Stimulated activated effector memory CD8-positive, alpha-beta T cell treated with anti-CD3 and anti-CD28 coated beads, Interleukin-12 subunit alpha, Interleukin-12 subunit beta, amount 100 ng/mL, for 72 hours (primary cell): ENCODE data around the gene NCAPH2.
A peak's percentile ranks its signal among the peaks of the same experiment; 100 is the strongest.
"Not testable (repeated sequence)": the region's sequence is repeated elsewhere in the genome, so short reads cannot be mapped to it uniquely, and the experiment has no call there.

Experiments
- ATAC-seq: fragments of 150-1000 bp; cut with Tn5 transposase; 2 replicates; pipeline ENCODE4 v1.10.0; 2021
- DNase-seq, 2 donors: peaks; one replicate each; pipeline ENCODE4 v3.0.0; 2021 to 2022; ENCODE audit warnings: low spot score in 2 of 2
- H3K27ac Mint-ChIP-seq: one replicate; pipeline ENCODE4 v1.8.0; 2022; ENCODE audit warnings: mild to moderate bottlenecking, mixed read lengths
- H3K36me3 Mint-ChIP-seq: one replicate; pipeline ENCODE4 v1.8.0; 2022; ENCODE audit warnings: mild to moderate bottlenecking, mixed read lengths
- H3K4me1 Mint-ChIP-seq: one replicate; pipeline ENCODE4 v1.8.0; 2022; ENCODE audit warnings: mixed read lengths
- H3K4me3 Mint-ChIP-seq: one replicate; pipeline ENCODE4 v1.8.0; 2022; ENCODE audit warnings: mild to moderate bottlenecking, mixed read lengths
- H3K9me3 Mint-ChIP-seq: one replicate; pipeline ENCODE4 v1.8.0; 2022; ENCODE audit warnings: mixed read lengths

The NCAPH2 gene

DNA sequence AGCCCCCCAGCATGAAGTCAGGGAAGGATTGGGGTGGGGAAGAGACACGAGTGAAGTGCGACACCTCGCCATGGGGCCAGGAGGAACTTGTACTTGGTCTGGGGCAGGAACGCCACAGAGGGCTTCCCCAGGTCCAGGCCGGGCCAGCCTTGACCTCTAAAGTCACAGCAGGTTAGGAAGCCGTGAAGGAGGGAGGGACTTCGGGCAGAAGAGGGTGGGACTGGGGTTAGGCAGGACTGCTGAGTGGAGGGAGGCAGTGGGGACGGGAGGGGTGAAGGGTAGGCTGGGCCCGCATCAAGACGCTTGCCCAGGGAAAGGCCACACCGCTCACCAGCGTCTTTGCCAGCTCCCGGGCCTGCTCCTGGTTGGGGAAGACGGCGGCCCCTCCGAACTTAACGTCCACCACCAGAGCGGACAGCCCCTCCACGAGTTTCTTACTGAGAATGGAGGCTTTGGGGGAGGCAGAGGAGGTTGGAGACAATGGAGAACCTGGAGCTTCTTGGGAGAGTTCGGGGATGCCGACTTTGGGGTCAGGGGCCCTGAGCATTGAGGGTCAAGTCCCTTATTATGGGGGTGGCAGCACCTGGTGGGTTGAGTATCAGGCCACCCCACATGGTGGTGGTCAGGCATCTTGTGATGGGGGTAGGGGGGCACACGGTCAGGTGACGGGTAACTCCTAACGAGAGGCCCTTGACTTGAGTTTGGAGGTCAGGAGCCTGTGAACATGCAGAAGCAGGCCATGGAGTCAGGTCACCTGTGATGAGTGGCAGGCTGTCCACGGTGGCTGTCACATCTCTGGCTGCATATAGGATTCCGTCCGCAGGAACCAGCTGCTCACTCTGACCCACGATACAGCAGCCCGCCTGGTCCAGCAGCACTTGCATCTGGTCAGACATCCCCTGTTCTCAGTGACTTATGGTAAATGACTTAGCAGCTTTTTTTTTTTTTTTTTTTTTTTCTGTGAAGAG is 19.1 kb downstream of the NCAPH2 start:
- DNase-seq (peak; percentile 5 to 84), ATAC-seq (peak; percentile 3)
- H3K4me3 Mint-ChIP-seq: peak overlapping the region; percentile 93

DNA sequence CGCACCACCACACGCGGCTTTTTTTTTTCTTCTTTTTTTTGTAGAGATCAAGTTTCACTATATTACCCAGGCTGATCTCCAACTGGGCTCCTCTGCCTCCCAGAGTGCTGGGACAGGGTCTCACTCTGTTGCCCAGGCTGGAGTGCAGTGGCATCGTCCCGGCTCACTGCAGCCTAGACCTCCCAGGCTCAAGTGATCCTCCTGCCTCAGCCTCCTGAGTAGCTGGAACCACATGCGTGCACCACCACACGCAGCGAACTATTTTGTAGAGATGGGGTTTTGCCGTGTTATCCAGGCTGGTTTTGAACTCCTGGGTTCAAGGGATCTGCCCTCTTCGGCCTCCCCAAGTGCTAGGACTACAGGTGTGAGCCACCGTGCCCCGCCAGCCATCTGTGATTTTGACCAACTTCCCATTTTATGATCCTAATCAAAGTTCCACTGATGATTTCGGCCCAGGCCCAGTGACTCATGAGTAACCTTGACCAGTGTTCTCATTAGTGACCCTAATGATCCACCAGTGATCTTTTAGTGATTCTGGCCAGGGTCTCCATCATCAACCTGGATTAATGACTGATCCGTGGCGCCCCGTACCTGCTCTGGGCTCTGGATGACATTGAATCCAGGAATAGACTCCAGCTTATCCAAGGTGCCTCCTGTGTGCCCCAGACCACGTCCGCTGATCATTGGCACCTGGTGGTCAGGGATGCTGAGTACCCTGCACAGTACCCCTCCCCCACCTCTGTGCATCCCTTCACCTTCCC is 20.1 kb downstream of the NCAPH2 start:
- ATAC-seq: no peak
- peak in 1 of 2 donors; percentile 51 for DNase-seq
- Mint-ChIP-seq H3K4me1 (peaks cover 51% of the 10 kb centered on the region), H3K27ac (peak overlapping the region; percentile 95), H3K4me3 (peak overlapping the region; percentile 93), H3K9me3 (no peaks in the 10 kb centered on the region), H3K36me3 (peaks cover 57% of the 10 kb centered on the region)

More for the DNA sequence above, 19.1 kb downstream of the NCAPH2 start:
- Mint-ChIP-seq H3K36me3 (peaks cover 65% of the 10 kb centered on the region), H3K4me1 (peaks cover 47% of the 10 kb centered on the region), H3K9me3 (no peaks in the 10 kb centered on the region), H3K27ac (peak overlapping the region; percentile 95)

DNA sequence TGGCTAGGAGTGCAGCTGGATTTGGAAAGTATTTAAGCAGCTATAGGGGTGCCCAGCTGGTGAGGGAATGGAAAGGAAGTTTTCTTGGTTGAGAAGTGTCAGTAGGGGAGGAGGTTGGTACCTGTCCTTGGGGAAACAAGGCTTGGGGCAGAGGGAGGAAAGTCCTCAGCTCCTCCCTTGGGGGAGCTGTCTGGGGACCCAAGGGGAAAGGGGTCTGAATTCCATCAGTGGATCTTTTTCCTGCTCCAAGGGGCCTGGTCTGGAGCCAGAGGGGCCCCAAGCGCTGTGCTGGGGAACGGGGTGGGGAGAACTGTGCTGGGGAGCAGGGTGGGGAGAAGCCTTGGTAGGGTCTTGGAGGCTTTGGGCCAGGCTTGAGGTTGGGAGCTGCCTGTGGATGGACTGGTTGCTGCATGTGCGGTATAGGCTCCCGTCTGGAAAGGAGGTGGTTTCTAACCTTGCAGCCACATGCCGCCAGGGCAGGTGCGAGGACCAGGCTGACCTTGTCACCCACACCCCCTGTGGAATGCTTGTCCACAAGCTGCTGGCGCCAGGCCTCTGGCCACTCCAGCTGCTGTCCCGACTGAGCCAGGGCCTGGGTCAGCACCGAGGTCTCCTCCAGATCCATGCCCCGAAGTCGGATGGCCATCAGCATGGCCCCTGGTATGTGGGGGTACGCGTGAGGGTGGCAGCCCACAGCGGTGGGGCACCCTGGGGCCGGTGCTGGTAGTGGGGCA is 20.8 kb downstream of the NCAPH2 start:
- ATAC-seq (no peak), DNase-seq (peak in 1 of 2 donors; percentile 56)
- Mint-ChIP-seq H3K4me1 (peaks cover 49% of the 10 kb centered on the region), H3K4me3 (peak overlapping the region; percentile 93), H3K36me3 (peaks cover 49% of the 10 kb centered on the region), H3K9me3 (no peaks in the 10 kb centered on the region), H3K27ac (peak overlapping the region; percentile 95)

DNA sequence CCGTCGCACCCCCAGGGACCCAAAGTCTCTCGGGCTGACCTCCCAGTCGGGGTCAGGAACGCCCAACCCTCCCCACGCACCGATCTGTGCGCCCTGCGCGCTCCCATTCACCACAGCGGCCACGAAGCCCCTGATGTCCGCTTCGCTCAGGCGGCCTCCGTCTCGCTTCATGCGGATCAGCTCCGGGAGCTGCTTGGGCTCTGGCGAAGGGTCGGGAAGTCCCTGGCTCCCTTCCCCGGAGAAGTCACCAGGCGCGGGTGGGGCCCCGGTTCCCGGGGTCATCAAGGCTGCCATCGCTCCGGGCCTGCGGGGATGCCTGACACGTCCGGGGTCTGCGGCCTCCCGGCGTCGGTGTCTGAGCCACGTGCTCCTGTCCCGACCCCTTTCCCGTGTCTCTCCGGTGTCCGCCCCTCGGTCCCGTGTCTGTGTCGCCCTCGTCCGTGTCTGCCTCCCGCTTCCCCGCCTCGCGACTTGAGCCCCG is 21.4 kb downstream of the NCAPH2 start:
- Mint-ChIP-seq H3K4me3 (peak overlapping the region; percentile 93), H3K36me3 (peaks cover 43% of the 10 kb centered on the region), H3K9me3 (no peaks in the 10 kb centered on the region), H3K27ac (peak overlapping the region; percentile 95), H3K4me1 (peaks cover 45% of the 10 kb centered on the region)
- DNase-seq: no peak
- ATAC-seq: no peak

DNA sequence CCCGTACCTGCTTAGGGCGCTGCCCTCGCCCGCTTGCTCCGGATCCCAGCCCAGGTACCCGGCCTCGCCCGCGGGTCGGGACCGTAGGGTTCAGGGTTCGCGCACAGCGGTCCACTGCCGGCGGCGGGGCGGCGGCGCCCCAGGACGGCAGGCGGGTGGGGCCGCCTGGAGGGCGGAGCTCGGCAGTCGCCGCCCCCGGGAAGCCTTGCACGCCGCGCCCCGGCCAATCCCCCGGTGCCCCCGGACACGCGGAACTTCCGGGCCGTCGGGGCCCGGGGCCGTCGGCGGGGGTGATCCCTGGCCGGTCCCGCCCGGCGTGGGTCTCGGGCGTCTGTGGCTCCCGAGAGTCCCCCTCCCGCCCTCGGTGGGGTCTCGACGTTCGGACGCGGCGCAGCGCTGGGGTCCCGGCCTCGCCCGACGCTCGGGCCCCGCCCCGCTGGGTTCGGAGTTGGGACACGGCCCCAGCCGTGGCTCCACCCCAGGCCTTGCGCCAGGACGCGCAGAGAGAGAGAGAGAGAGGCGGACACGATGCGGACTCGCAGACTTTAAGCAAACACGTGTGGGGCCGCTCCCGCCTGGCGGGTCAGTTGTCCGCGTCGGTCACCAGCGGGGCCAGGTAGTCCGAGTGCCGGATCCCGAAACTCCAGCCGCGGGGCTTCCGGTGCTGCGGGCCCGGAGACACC is 22.0 kb downstream of the NCAPH2 start, which contains the start of gene TYMP:
TYMP (minus strand) TSS at position 116 of the 683 bp plus-strand sequence. CDS start 303 bp downstream, outside the sequence.
- Mint-ChIP-seq H3K4me3 (peak within 1 kb of the TSS; percentile 93), H3K27ac (peak within 1 kb of the TSS; percentile 100), H3K9me3 (no peaks in the 10 kb centered on the region), H3K4me1 (peaks cover 39% of the 10 kb centered on the region), H3K36me3 (peaks cover 38% of the 10 kb centered on the region)
- ATAC-seq (peak; percentile 56), DNase-seq (peak; percentile 71 to 90)

DNA sequence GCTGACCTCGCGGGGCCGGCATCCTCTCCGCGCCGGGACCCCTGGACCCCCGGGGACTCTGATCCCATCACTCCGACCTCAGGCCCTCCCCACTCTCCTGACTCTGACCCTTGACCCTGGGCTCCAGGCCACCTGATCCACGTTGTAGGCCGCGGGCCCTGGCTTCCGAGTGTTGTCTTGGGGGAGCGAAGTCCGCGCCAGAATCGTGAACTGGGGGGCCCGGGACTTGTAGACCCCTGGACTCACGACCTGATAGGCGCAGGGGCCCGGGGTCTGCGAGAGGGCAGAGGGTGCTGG is 22.5 kb downstream of the NCAPH2 start:
- Mint-ChIP-seq H3K4me1 (peaks cover 38% of the 10 kb centered on the region), H3K4me3 (peak overlapping the region; percentile 93), H3K9me3 (no peaks in the 10 kb centered on the region), H3K27ac (peak overlapping the region; percentile 100), H3K36me3 (peaks cover 33% of the 10 kb centered on the region)
- no peak for DNase-seq
- peak; percentile 2 for ATAC-seq

DNA sequence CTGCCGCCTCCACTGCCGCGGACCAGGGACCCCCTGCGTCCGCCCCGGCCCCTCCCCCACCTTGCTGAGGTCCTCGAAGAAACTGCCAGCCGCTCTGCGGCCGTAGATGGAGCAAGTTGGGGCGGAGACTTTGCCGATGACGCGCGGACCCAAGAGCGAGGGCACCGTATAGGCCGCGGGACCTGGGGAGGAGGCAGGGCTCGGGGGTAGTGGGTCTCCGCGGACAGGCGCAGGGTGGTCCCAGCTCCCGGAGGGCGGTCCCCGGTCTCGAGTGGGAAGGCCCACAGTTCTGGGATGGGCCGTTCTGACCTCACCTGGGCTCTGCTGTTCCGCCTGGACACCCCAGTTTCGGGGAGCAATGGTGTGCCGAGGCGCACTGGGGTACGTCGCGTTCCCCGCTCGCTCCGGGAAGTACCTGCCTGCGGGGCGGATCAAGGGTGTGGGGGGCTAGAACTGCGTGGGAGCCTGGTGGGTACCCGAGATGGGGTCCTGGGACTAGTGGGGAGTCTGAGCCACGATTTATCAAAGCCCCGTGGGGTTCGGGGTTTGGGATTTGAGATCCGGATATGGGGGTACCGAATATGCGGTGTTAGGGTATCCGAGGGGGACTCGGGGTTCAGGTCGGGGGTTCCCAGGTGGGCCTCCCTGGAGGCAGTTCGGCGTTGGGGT is 23.0 kb downstream of the NCAPH2 start:
- DNase-seq (peak; percentile 75 to 94), ATAC-seq (peak; percentile 68)
- Mint-ChIP-seq H3K9me3 (no peaks in the 10 kb centered on the region), H3K36me3 (peaks cover 29% of the 10 kb centered on the region), H3K27ac (peak overlapping the region; percentile 100), H3K4me1 (peaks cover 38% of the 10 kb centered on the region), H3K4me3 (peak overlapping the region; percentile 93)

DNA sequence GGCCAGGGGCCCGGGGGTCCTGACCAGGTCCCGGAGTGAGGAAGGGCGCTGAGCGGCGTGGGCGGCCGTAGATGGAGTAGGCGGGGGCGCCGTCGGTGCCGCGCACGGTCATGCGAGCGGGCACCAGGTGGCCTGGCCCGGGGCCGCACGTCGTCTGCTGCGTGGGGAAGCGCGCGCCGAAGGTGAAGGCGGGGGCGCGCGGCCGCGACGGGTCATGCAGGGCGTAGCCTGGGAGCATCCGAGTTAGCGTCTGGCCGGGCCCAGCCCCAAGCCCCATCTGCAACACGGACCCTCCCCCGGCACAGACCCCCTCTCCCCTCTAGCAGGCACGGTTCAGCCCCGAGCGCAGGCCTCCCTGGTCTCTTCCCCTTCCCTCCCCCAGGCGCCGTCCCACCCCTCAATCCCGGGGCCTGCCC is 23.5 kb downstream of the NCAPH2 start:
- Mint-ChIP-seq H3K4me1 (peaks cover 37% of the 10 kb centered on the region), H3K36me3 (peaks cover 25% of the 10 kb centered on the region), H3K9me3 (no peaks in the 10 kb centered on the region), H3K4me3 (peak overlapping the region; percentile 93), H3K27ac (peak overlapping the region; percentile 100)
- ATAC-seq (peak; percentile 71), DNase-seq (peak; percentile 61 to 84)

DNA sequence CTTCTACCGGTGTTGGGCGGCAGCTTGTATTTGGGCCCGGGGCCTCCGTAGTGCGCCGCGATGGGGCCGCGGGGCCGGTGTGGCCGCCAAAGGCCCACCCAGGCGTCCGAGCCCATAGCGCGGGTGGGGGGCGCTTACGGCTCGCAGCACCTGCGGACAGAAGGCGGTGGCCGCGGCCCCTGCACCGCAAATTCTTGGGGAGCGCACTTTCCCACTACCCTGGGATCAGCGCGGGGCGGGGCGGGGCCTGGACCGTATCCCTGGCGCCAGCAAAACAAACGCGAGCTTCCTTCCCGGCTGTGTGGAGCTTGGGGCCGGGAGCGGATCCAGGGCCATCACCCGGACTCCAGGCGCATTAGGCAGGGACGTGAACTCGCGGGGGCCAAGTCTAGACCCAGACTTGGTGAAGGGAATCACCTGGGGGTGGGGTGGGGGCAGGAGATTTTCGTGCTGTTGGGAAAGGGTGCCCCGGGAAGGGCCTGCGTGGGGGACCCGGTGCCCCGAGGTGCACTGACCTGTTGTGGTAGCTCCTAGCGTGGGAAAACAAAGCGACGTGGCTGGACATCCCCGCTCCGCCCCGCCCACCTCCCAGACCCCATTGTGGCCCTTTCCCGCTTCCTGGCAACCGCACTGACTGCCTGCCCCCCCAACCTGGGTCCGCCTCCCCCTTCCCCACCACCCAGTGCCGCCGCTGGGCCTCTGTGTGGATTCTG is 24.1 kb downstream of the NCAPH2 start:
- peak overlapping the region; percentile 93 for H3K4me3 Mint-ChIP-seq
- peak overlapping the region; percentile 100 for H3K27ac Mint-ChIP-seq
- H3K9me3 Mint-ChIP-seq: no peaks in the 10 kb centered on the region
- DNase-seq (no peak), ATAC-seq (no peak)
- H3K36me3 Mint-ChIP-seq: peaks cover 19% of the 10 kb centered on the region
- H3K4me1 Mint-ChIP-seq: peaks cover 32% of the 10 kb centered on the region

DNA sequence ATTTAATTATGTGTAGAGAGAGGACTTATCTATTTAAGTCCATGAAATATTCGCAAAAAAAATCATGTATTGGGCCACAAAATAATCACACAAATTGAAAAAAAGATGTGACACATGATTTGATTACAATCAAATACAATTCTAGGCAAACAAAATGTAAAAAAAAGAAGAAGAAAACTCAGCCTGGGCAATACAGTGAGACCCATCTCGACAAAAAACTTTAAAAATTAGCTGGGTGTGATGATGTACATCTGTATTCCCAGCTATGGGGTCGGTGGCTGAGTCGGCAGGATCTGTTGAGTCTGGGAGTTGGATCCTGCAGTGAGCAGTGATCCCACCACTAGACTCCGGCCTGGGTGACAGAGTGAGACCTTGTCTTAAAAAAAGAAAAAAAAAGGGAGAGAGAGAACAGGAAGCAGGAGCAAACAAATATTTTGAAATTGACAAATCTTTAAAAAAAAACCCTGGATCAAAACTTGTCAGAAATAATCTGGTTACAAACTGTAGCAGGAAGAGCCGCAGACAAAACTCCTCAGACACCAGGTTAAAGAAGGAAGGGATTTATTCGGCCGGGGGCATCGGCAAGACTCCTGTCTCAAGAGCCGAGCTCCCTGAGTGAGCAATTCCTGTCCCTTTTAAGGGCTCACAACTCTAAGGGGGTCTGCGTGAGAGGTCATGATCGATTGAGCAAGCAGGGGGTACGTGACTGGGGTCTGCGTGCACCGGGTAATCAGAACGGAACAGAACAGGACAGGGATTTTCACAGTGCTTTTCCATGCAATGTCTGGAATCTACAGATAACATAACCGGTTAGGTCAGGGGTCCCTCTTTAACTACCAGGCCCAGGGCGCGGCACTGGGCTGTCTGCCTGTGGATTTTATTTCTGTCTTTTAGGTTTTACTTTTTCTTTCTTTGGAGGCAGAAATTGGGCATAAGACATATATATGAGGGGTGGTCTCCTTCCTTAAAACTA is 25.1 kb downstream of the NCAPH2 start:
- DNase-seq (no peak), ATAC-seq (no peak)
- Mint-ChIP-seq H3K4me3 (peak overlapping the region; percentile 93), H3K9me3 (no peaks in the 10 kb centered on the region), H3K27ac (peak overlapping the region; percentile 100), H3K36me3 (peaks cover 12% of the 10 kb centered on the region), H3K4me1 (peaks cover 27% of the 10 kb centered on the region)

DNA sequence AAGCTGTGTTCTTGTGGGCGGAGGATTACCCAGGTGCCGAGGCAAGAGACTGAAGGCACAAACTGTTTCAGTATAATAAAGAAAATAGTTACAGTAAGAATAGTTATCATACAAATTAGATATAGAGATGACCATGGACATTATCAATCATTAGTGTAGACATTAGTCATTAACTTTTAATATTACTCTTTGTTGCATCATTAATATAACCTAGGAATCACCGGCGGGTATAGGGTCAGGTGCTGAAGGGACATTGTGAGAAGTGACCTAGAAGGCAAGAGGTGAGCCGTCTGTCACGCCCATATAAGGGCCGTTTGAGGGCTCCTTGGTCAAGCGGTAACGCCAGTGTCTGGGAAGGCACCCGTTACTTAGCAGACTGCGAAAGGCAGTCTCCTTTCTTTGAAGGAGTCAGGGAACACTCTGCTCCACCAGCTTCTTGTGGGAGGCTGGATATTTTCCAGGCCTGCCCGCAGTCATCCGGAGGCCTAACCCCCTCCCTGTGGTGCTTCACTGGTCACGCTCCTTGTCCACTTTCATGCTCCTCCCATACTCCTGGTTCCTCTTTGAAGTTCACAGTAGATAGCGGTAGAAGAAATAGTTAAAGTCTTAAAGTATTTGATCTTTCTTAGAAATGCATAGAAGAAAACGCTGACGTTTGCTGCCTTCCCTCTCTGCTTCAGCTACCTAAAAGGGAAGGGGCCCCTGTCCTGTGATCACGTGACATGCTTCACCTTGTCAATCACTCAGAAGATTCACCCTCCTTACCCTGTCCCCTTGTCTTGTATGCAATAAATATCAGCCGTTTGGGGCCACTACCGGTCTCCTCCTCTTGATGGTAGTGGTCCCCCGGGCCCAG is 26.1 kb downstream of the NCAPH2 start:
- DNase-seq, H3K9me3 Mint-ChIP-seq, ATAC-seq: not testable (repeated sequence)
- H3K36me3 Mint-ChIP-seq: peaks cover 19% of the 10 kb centered on the region
- peak overlapping the region; percentile 93 for H3K4me3 Mint-ChIP-seq
- H3K27ac Mint-ChIP-seq: peak overlapping the region; percentile 100
- H3K4me1 Mint-ChIP-seq: peaks cover 25% of the 10 kb centered on the region

DNA sequence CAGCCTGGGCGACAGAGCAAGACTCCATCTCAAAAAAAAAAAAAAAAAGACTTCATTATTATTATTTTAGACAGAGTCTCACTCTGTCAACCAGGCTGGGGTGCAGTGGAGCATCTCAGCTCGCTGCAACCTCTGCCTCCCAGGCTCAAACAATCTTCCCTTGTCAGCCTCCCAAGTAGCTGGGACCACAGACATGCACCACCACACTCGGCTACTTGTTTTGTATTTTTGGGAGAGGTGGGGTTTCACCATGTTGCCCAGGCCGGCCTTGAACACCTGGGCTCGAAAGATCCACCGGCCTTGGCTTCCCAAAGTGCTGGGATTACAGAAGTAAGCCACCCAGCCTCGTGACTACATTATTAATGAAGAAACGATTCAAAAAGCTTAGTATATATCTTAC is 27.1 kb downstream of the NCAPH2 start:
- Mint-ChIP-seq H3K36me3 (peaks cover 27% of the 10 kb centered on the region), H3K27ac (no peak overlapping the region), H3K4me3 (no peak overlapping the region), H3K9me3 (no peaks in the 10 kb centered on the region), H3K4me1 (peaks cover 34% of the 10 kb centered on the region)
- DNase-seq: no peak
- ATAC-seq: no peak
